ENCODE results near the gene MAB21L4.

The MAB21L4 gene

DNA sequence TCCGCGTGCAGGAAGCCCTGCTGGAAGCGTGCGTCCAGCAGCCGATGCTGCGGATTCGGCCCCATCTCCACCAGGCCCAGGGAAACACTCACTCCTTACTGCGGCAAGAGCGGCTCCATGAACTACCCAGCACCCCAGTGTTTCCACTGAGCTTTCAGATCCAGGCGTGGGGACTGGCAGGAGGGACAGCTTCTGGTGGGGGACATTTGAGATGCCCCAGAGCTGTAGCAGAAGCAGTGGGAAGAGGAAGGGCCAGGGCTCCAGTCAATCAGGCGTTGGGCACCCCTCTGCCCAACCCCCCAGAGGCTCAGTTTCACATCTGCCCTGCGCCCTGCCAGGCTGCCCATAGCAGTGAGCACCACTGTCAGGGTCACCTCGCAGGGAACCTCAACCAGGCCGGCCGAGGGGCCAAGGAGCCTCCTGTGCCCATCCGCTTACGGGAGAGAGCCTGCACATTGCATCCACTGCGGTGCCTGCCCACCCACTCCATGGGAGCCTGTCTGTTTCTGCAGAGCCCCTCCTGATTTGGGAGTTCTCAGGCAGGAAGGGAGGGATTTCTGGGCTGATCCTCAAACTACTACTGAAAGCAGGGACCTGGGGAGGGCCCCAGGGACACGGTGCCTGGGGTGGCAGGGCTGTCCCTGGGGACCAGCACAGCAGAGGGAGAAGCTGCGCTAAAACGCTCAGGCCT lies 22.7 kb downstream of the MAB21L4 start:
- POLR2A ChIA-PET: no interaction called here
- CTCF ChIA-PET: no interaction called here
- Histone ChIP-seq H3K36me3 (ENCODE audit: control insufficient read depth in 2 of 2, insufficient read depth in 1 of 2, low read length in 2 of 2) (no peaks in the 10 kb centered on the region), H3K4me3 (ENCODE audit: low read depth, low read length) (no peak overlapping the region), H3K9me3 (ENCODE audit: control insufficient read depth, insufficient read depth, low read depth, low read length) (no peaks in the 10 kb centered on the region), H3K27ac (ENCODE audit: extremely low read depth, low read depth, low read length) (no peak overlapping the region), H3K4me1 (ENCODE audit: control insufficient read depth, insufficient read depth, low read length) (no peaks in the 10 kb centered on the region)
- no peak for TF ChIP-seq ZNF214 (tag by site-specific recombination; IDR thresholded peaks at IDR 0.05; ENCODE audit: borderline replicate concordance)
- no peak for TF ChIP-seq ZNF404 (tag by site-specific recombination; IDR thresholded peaks at IDR 0.05)
- TF ChIP-seq ZNF521 (tag by site-specific recombination; IDR thresholded peaks at IDR 0.05): no peak
- no peak for TF ChIP-seq ZNF626 (tag by site-specific recombination; IDR thresholded peaks at IDR 0.05)
- TF ChIP-seq GLI2 (tag by site-specific recombination; IDR thresholded peaks at IDR 0.05; ENCODE audit: borderline replicate concordance, low read depth): no peak
- no peak for TF ChIP-seq ZNF174 (tag by site-specific recombination; IDR thresholded peaks at IDR 0.05)
- no peak for TF ChIP-seq ZNF548 (tag by site-specific recombination; IDR thresholded peaks at IDR 0.05)
- TF ChIP-seq ZNF571 (tag by site-specific recombination; IDR thresholded peaks at IDR 0.05): no peak

DNA sequence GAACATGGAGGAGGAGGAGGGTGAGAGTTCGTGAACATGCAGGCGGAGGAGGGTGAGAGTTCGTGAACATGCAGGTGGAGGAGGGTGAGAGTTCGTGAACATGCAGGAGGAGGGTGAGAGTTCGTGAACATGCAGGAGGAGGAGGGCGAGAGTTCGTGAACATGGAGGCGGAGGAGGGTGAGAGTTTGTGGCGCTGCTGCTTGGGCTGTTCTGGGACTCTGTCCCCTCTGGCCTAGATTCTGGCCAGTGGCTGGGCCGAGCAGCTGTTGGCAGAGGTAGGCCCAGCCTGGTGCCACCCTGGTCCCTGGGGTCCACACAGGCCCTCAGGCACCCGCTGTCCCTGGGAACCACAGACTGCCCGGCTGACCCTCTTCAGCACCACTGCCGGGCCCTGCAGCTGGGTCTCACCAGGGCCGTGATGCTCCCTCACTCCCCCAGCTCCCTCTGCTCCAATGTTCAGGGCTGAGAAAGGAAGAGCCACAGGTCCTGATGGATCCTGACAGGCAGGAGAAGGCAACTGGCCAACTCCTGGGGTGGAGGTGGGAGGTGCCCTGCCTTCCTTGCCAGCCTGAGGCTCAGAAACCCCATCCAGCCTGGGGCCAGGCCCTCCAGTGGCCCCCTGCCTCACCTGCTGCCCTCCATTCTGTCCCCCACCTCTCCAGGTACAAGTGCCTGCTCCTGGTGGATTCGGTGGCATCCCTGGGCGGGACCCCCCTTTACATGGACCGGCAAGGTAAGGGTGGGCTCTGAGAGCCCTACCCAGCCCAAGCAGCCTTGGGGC lies 23.4 kb downstream of the MAB21L4 start:
- TF ChIP-seq ZNF335 (tag by site-specific recombination; conservative IDR thresholded peaks at IDR 0.05) (no peak), ZNF549 (tag by site-specific recombination; IDR thresholded peaks at IDR 0.05) (no peak), SCRT2 (tag by site-specific recombination; IDR thresholded peaks at IDR 0.05) (peak; percentile 57; the same call in 1 of the 2 replicates), ZNF341 (tag by site-specific recombination; IDR thresholded peaks at IDR 0.05; ENCODE audit: low read depth) (peak; percentile 42)
- TF ChIP-seq, protein P1, sequence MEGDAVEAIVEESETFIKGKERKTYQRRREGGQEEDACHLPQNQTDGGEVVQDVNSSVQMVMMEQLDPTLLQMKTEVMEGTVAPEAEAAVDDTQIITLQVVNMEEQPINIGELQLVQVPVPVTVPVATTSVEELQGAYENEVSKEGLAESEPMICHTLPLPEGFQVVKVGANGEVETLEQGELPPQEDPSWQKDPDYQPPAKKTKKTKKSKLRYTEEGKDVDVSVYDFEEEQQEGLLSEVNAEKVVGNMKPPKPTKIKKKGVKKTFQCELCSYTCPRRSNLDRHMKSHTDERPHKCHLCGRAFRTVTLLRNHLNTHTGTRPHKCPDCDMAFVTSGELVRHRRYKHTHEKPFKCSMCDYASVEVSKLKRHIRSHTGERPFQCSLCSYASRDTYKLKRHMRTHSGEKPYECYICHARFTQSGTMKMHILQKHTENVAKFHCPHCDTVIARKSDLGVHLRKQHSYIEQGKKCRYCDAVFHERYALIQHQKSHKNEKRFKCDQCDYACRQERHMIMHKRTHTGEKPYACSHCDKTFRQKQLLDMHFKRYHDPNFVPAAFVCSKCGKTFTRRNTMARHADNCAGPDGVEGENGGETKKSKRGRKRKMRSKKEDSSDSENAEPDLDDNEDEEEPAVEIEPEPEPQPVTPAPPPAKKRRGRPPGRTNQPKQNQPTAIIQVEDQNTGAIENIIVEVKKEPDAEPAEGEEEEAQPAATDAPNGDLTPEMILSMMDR (tag by site-specific recombination; IDR thresholded peaks at IDR 0.05): no peak
- POLR2A ChIA-PET: no interaction called here
- no peaks in the 10 kb centered on the region for H3K36me3 ChIP-seq (ENCODE audit: control insufficient read depth in 2 of 2, insufficient read depth in 1 of 2, low read length in 2 of 2)

DNA sequence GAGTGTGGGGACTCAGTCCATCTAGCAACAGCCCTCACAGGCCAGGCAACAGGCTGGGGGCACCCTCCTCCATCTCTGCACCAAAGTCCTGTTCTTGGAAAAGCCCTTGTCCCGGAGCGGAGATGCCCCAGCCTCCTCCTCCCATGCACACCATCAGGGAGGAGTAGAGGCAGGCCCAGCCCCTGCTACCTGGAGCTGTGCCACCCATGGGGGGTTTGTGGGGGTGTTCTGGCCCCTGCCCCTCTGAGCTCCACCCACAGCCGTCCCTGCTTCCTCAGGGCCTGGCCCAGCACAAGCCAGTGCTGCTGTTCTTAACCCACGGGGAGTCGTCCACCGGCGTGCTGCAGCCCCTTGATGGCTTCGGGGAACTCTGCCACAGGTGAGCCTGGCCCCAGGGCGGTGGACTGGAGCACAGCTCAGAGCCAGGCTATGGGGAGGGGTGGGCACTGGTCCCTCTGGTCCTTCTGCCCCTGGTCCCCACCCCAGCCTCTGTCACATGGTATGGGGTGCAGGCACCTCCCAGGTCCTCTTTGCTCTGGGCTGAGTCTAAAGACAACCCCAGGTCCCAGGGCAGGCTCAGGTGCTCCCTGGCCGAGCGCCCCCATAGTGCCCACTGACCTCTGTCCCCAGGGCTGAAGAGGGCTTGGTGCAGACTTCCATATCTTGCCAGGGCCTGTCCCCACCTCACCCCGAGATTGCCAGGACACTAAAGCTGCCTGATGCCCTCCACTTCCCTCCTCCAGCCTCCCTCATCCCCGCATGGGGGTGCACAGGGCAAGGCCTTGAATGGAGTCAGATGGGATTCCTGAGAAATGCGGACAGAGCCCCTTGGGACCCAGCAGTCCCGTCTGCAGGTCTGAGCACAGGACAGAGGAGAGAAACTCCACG lies 24.6 kb downstream of the MAB21L4 start:
- Histone ChIP-seq H3K4me3 (ENCODE audit: low read depth, low read length) (no peak overlapping the region), H3K27ac (ENCODE audit: extremely low read depth, low read depth, low read length) (no peak overlapping the region), H3K4me1 (ENCODE audit: control insufficient read depth, insufficient read depth, low read length) (no peaks in the 10 kb centered on the region), H3K9me3 (ENCODE audit: control insufficient read depth, insufficient read depth, low read depth, low read length) (no peaks in the 10 kb centered on the region), H3K36me3 (ENCODE audit: control insufficient read depth in 2 of 2, insufficient read depth in 1 of 2, low read length in 2 of 2) (no peaks in the 10 kb centered on the region)
- TF ChIP-seq ZNF157 (tag by site-specific recombination; IDR thresholded peaks at IDR 0.05) (no peak), ZNF121 (tag by site-specific recombination; IDR thresholded peaks at IDR 0.05) (no peak), ZNF133 (tag by site-specific recombination; IDR thresholded peaks at IDR 0.05) (no peak), ZNF548 (tag by site-specific recombination; IDR thresholded peaks at IDR 0.05) (no peak), ZNF266 (tag by site-specific recombination; IDR thresholded peaks at IDR 0.05; ENCODE audit: low read depth) (no peak), ZNF501 (tag by site-specific recombination; IDR thresholded peaks at IDR 0.05) (no peak), ZNF555 (tag by site-specific recombination; conservative IDR thresholded peaks at IDR 0.05) (no peak)
- TF ChIP-seq, protein P2, sequence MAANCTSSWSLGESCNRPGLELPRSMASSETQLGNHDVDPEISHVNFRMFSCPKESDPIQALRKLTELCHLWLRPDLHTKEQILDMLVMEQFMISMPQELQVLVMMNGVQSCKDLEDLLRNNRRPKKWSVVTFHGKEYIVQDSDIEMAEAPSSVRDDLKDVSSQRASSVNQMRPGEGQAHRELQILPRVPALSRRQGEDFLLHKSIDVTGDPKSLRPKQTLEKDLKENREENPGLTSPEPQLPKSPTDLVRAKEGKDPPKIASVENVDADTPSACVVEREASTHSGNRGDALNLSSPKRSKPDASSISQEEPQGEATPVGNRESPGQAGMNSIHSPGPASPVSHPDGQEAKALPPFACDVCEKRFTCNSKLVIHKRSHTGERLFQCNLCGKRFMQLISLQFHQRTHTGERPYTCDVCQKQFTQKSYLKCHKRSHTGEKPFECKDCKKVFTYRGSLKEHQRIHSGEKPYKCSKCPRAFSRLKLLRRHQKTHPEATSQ (tag by site-specific recombination; IDR thresholded peaks at IDR 0.05): no peak
- POLR2A ChIA-PET: no interaction called here
- CTCF ChIA-PET: interaction anchor here (0.8 kb wide), 1 partner anchor 20 kb away, joined by 3 read pairs; no protein-coding TSS in a partner anchor

More for the DNA sequence above, 23.4 kb downstream of the MAB21L4 start:
- Histone ChIP-seq H3K4me1 (ENCODE audit: control insufficient read depth, insufficient read depth, low read length) (no peaks in the 10 kb centered on the region), H3K9me3 (ENCODE audit: control insufficient read depth, insufficient read depth, low read depth, low read length) (no peaks in the 10 kb centered on the region), H3K4me3 (ENCODE audit: low read depth, low read length) (no peak overlapping the region), H3K27ac (ENCODE audit: extremely low read depth, low read depth, low read length) (no peak overlapping the region)
- CTCF ChIA-PET: no interaction called here
